GM21360 (cell line): Measurements from ENCODE around the gene ZNF236.
"Not testable (repeated sequence)": the region's sequence is repeated elsewhere in the genome, so short reads cannot be mapped to it uniquely, and the experiment has no call there.

Source experiments
- ATAC-seq: cut with Tn5 transposase; IDR thresholded peaks from one replicate; pipeline ENCODE4 v1.9.1; 2021; ENCODE audit warnings: mild to moderate bottlenecking, moderate library complexity; ENCODE audit not compliant: unreplicated experiment

Gene ZNF236

GRCh38 chr18:77001979-77002378, 179.6 kb downstream of the ZNF236 start:
- no peak for ATAC-seq

- ATAC-seq, result no peak
Observed at GRCh38 chr18:77002496-77002895, 180.1 kb downstream of the ZNF236 start.

DNA sequence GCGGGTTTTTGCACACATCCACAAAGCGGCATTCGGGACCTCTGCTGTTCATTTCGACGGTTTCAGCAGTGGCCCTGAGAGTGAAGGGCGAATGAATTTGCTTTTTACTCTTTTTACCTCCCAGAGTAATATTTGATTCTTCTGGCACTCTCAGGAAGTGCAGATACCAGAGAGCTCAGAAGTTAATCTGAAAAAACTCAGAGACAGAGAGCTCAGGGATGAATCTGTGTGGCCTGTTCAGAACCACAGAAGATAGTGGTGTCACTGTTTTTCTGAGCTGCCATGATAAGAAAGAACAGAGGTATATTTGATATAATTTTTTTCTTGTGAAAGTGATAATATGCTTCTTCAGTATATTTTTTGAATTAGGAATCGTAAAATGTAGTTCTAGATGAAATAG, 181.0 kb downstream of the ZNF236 start:
- no peak for ATAC-seq

DNA sequence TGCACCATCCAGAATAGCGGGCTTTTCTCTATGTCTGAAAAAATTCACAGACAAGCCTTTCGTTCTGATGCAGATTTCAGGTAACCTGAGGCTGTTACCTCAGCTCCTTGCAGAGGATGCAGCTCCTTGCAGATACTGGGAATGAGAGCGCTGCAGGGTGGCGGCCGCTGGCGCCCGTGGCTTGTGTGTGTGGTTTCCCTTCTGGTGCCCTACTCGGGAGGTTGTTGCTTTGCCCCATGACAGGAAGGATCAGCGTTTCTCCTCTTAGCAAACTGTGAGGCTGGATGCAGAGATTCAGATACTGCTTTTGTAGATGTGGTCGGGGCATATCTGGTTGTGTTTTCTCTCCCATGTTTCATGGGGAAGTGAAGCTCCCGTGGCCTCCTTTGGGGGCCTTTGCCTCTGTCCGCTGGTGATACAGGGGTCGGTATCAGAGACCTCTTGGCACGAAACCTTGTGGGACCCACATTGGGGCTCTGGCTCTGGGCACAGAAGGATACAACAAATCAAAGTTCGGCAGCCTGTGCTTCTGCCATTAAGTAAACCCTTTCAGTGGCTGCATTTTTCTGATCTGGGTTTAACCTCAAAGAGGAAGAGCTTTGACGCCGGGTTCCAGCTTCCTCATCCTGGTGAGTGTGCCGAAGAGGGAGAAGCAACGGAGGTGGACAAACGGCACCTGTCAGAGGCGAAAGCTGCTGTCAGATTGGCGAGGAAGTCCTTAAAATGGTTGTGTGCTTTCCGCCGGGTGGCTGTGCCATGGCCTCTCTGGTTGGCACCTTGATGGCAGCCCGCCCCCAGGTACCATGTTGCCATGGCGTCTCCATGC, 182.4 kb downstream of the ZNF236 start:
- no peak for ATAC-seq

GRCh38 chr18:77005651-77006195, 183.4 kb downstream of the ZNF236 start:
- no peak for ATAC-seq

DNA sequence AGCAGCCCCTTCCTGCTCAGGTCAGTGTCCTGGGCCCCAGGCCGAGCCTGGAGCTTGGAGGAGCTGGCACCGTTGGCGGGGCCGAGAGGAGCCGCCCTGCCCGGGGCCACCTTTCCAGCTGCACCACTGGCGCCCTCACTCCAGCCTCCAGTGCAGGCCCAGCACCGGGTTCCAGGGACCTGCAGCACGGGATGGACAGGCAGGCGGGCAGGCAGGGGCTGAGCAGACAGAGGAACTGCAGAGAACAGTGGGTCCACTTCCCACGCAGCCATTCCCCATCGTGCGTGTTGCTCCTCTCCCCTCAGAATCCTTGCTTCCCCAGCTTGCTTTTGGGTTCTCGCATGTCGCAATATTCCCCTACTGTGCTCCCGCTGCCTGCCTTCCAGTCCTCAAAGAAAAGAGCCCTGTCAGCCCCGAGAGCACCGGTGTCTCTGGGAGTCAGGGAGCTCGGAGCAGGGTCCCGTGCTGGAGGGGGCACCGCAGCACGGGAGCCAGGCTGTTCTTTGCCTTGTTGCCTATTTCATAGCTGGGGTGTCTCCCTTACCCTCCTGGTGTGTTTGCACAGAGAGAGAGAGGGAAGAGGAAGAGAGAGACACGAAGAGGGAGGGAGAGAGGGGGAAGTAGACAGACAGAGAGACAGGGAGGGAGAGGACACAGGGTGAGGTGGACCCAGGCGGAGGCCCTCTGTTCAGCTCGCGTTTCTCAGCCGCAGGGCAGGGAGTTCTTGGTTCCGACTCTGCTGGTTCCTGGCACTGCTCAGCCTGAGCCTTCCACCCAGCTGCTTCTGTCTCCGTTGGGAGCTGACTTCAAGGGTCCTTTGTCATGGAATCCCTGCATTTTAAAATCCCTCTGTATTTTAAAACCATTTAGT, 184.2 kb downstream of the ZNF236 start:
- no peak for ATAC-seq

DNA sequence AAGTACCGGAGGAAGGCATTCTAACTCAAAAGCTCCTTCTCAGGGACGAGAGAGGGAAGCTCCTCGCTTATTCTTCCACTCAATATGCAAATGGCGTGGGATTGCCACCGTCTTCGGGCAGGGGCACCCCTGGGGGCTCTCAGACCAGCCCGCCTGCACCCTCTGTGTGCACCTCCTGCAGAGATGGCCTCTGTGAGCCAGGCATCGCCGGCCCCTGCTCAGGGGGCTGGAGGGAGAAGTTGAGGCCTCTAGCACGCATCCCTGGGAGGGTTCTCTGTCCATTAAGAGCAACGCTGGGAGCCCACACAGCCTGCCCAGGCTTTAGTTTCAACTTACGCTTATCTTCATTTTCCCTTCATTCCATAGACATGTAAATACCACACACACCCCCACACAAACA, 184.9 kb downstream of the ZNF236 start:
- no peak for ATAC-seq

- ATAC-seq, result no peak
Observed at GRCh38 chr18:77008006-77008405, 185.6 kb downstream of the ZNF236 start.

- ATAC-seq, result no peak
Observed at GRCh38 chr18:77008576-77009315, 186.4 kb downstream of the ZNF236 start.

DNA sequence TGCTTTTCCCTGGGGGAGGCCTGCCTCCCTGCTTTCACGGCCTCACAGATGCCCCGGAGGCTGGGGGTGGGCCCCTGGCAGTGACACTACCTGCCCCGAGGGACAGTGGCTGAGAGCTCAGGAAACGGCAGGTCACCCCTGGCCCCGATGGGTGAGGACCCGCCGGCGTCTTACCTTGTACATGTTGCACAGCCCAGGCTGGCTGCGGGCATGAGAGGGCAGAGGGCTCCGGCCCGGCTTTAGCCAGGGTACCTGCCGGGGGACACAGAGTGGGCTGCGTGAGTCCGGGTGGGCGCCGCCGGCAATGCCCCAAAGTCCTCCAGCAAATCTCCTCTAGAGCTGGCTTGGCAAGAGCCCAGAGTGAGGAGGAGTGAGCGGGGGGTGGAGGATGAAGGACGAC, 187.3 kb downstream of the ZNF236 start:
- no peak for ATAC-seq

GRCh38 chr18:77012120-77012519, 189.8 kb downstream of the ZNF236 start:
- ATAC-seq, result no peak

DNA sequence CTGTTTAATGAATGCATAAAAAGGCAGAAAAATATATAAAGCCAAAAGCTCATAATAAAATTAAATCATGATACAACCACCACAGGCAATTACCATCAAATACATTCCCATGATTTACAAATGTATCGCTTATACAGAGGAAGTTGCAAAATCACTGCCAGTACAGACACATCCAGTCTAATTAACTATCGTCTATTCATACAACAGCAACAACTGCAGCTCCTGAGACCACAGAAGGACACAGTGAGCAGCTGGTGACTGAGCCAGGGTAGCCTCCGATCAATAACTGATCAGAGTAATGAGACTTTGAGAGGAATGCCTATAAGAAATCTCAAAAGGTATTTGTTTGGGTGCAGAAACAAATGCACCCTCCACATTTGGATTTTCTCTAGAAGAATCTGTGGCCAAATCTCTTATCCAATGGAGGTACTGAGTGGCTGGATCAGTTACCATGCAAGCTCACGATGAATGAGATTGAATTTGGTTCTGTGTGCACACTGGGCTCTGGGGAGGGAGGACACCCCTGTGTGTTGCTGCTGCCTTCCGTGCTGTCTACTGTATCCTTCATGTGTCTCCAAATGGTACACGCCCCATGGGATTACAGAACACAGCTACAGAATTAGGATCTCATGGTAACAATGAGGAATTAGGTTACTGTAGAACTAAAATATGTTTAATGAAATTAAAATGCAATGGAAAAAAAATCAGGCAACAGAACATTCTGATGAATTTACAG, 190.6 kb downstream of the ZNF236 start:
- no peak for ATAC-seq

GRCh38 chr18:77013811-77014521, 191.6 kb downstream of the ZNF236 start:
- ATAC-seq, result no peak

GRCh38 chr18:77014538-77014937, 192.2 kb downstream of the ZNF236 start:
- ATAC-seq, result no peak

GRCh38 chr18:77015169-77015568, 192.8 kb downstream of the ZNF236 start:
- ATAC-seq, result no peak

DNA sequence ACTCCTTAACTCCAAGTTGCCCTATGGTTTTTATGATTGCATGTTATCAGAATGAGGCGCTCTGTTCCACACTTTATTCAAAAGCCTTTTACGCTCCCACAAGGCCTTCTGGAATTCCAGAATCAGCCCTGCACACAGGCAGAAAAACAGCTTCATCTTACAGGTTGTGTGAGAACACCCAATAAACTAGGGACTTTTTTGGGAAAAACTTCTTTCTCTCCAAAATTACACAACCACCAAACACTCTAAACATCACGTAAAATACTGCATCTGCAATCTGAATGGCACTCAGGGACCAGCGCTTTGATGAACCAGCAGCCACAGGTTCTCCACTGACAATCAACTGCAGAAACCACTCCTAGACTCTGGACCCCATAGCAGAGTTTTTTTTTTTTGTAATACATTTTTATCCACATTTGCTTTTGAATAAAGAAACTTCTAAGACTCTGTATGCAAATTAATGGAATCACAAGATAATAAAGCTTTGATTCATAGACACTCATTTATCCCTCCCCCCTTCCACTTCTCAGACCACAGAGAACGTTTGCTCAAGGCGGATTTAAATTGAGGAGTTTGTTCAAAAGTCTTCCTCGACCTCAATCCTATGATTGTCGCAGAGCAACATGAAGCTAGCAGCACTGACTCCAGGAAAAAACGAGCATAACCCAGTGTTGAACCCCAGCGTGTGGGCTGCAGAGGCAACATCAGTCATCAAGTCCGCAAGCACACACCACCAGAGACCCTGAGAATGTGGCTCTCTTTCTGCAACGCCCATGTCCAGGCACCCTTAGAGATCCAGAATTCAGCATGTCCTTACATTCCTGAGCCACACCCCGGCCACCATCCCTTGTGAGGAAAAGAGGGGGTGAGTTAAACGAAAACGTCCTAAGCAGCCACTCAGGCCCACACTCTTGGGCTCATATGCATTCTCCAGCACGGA, 193.7 kb downstream of the ZNF236 start:
- ATAC-seq, result no peak

- no peak for ATAC-seq
Observed at GRCh38 chr18:77016936-77017335, 194.6 kb downstream of the ZNF236 start.

DNA sequence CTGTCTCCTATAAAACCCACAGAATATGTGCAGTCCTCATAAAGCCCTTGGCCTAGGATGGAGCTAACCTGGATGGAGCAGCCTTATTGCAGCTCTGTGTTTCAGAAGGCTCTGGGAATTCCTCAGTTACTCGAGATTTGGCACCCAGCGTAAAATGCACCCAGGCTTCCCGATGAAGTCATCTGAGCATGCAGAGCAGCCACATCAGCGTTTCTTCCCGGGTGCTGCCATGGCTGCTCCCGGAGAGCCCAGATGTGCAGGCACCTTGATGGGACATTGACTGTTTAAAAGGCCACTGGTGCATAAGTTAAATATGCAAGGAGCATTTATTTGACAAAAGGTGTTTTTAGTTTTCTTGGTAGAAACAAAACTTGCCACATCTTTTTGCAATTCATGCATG, 195.0 kb downstream of the ZNF236 start:
- no peak for ATAC-seq

DNA sequence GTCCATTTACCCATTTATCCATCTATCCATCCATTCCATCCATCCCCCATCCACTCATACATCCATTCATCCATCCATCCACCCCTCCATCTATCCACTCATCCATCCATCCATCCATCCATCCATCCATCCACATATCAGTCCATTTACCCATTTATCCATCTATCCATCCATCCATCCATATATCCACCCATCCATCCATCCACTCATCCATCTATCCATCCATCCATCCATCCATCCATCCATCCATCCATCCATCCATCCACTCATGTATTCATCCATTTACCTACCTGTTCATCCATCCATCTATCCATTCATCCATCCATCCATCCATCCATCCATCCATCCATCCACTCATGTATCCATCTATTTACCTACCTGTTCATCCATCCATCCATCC, 196.3 kb downstream of the ZNF236 start:
- not testable (repeated sequence) for ATAC-seq
